SKM-1 (cell line): Measurements from ENCODE around the gene KCTD16.

ENCODE experiments used
- DNase-seq: peaks from one replicate; lab custom pipeline; 2025; ENCODE audit not compliant: unreplicated experiment; lab: John Stamatoyannopoulos, UW

Gene KCTD16

GRCh38 chr5:144281784-144282183 lies 111.1 kb downstream of the KCTD16 start:
- DNase-seq, result no peak

GRCh38 chr5:144284036-144284435 lies 113.4 kb downstream of the KCTD16 start:
- DNase-seq, result no peak

GRCh38 chr5:144284931-144285502 lies 114.3 kb downstream of the KCTD16 start:
- no peak for DNase-seq

- no peak for DNase-seq
These were observed 118.6 kb downstream of the KCTD16 start for GRCh38 chr5:144289277-144289676.

GRCh38 chr5:144292029-144292428 lies 121.4 kb downstream of the KCTD16 start:
- no peak for DNase-seq

GRCh38 chr5:144295284-144295683 lies 124.6 kb downstream of the KCTD16 start:
- no peak for DNase-seq

GRCh38 chr5:144297081-144297480 lies 126.4 kb downstream of the KCTD16 start:
- no peak for DNase-seq

GRCh38 chr5:144298658-144299057 lies 128.0 kb downstream of the KCTD16 start:
- no peak for DNase-seq

GRCh38 chr5:144304688-144305087 lies 134.0 kb downstream of the KCTD16 start:
- no peak for DNase-seq

GRCh38 chr5:144307736-144308135 lies 137.1 kb downstream of the KCTD16 start:
- no peak for DNase-seq

GRCh38 chr5:144308174-144308573 lies 137.5 kb downstream of the KCTD16 start:
- DNase-seq, result no peak

- no peak for DNase-seq
These were observed 138.4 kb downstream of the KCTD16 start for GRCh38 chr5:144308906-144309670.

GRCh38 chr5:144310621-144311020 lies 139.9 kb downstream of the KCTD16 start:
- no peak for DNase-seq

GRCh38 chr5:144313147-144313726 lies 142.6 kb downstream of the KCTD16 start:
- no peak for DNase-seq

- DNase-seq, result no peak
These were observed 144.4 kb downstream of the KCTD16 start for GRCh38 chr5:144315026-144315425.

- no peak for DNase-seq
These were observed 145.4 kb downstream of the KCTD16 start for GRCh38 chr5:144315994-144316634.

GRCh38 chr5:144318011-144318410 lies 147.3 kb downstream of the KCTD16 start:
- no peak for DNase-seq

GRCh38 chr5:144318460-144318859 lies 147.8 kb downstream of the KCTD16 start:
- DNase-seq, result no peak

- no peak for DNase-seq
These were observed 152.5 kb downstream of the KCTD16 start for GRCh38 chr5:144323181-144323580.

GRCh38 chr5:144325532-144325931 lies 154.9 kb downstream of the KCTD16 start:
- DNase-seq, result no peak

GRCh38 chr5:144328494-144328893 lies 157.8 kb downstream of the KCTD16 start:
- no peak for DNase-seq

GRCh38 chr5:144328980-144329379 lies 158.3 kb downstream of the KCTD16 start:
- no peak for DNase-seq
